PC-3 (cell line): ENCODE measurements around the gene NPFFR1.

ENCODE experiments used
- CTCF ChIP-seq: fragments of 300-600 bp; sonication (generic); conservative IDR thresholded peaks from 2 replicates; pipeline ENCODE4 v1.5.1; 2017; ENCODE audit warnings: antibody characterized with exemption, low read depth, mild to moderate bottlenecking, low read length
- EZH2phosphoT487 ChIP-seq: fragments of 300-600 bp; sonication (generic); IDR thresholded peaks from 2 replicates; pipeline ENCODE4 v1.6.1; 2018; ENCODE audit warnings: mild to moderate bottlenecking, antibody characterized with exemption, low read length, borderline replicate concordance

DNA sequence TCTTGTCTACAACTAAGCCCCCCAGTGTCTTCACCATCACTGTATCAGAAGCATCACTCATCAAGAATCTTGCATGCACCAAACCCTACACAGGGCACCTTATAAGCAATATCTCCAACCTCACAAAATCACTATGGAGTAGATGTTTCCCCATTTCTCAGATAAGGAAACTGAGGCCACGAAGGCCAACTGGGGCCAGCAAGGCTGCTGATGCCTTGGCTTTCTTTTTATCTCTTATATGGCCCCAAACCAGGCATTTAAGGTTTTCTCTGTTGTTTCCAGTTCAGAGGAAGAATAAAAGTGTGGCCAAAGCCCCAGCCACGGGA lies 47.3 kb upstream of the NPFFR1 start:
- TF ChIP-seq EZH2phosphoT487 (no peak), CTCF (no peak)
